ENCODE data around the gene NRP2. TPM values are rescaled to one million over a fixed set of nuclear protein-coding genes. Genes with fewer than 3 reads are reported as not detected.

Gene NRP2, protein sequence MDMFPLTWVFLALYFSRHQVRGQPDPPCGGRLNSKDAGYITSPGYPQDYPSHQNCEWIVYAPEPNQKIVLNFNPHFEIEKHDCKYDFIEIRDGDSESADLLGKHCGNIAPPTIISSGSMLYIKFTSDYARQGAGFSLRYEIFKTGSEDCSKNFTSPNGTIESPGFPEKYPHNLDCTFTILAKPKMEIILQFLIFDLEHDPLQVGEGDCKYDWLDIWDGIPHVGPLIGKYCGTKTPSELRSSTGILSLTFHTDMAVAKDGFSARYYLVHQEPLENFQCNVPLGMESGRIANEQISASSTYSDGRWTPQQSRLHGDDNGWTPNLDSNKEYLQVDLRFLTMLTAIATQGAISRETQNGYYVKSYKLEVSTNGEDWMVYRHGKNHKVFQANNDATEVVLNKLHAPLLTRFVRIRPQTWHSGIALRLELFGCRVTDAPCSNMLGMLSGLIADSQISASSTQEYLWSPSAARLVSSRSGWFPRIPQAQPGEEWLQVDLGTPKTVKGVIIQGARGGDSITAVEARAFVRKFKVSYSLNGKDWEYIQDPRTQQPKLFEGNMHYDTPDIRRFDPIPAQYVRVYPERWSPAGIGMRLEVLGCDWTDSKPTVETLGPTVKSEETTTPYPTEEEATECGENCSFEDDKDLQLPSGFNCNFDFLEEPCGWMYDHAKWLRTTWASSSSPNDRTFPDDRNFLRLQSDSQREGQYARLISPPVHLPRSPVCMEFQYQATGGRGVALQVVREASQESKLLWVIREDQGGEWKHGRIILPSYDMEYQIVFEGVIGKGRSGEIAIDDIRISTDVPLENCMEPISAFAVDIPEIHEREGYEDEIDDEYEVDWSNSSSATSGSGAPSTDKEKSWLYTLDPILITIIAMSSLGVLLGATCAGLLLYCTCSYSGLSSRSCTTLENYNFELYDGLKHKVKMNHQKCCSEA
- 10 to 100 TPM; 18.4 to 32.0 (median 23.9) TPM for total RNA-seq

- Histone ChIP-seq H3K36me3 (no peaks in the 10 kb centered on the region), H3K4me1 (no peaks in the 10 kb centered on the region), H3K4me3 (peak within 1 kb of the TSS; percentile 54 to 87 (median 63)), H3K27ac (peak within 1 kb of the TSS; percentile 82 to 88), H3K27me3 (peaks cover 0 to 26% of the 10 kb centered on the region in 2 donors), H3K9me3 (no peaks in the 10 kb centered on the region)
- intact Hi-C loops (cut with DNase I; ENCODE audit: low total_unique reads): no loop called here
- peak; percentile 60 for TF ChIP-seq POLR2A (IDR thresholded peaks at IDR 0.05)
- TF ChIP-seq CTCF (IDR thresholded peaks at IDR 0.05): no peak
- peak; percentile 28 to 60 (median 57) for TF ChIP-seq POLR2AphosphoS5 (IDR thresholded peaks at IDR 0.05)
- DNase-seq (ENCODE audit: low spot score in 2 of 2): peak in 1 of 2 donors; percentile 79
These were observed at the start of gene NRP2 for GRCh38 chr2:205682239-205682970. TSS of gene NRP2 (plus strand) at chr2:205682501. CDS start at chr2:205683291, 790 bp downstream.

DNA sequence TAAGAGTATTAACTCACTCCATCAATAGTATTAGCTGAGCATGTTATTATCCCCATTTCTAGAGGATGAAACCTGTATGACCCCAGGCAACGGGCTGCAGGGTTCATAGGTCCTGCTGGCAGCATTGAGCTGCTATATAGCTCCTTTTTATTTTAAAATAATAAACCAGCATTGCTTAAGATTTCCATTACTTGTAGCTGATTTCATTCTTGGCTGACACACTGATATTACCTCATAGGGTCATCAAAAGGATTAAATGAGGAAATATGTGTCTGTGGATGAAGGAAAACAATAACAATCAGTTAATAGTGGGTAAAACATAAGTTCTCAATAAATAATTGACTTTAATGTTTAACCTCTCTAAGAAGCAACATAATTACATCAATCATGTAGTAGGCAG, 48.3 kb upstream of the NRP2 start:
- no peak overlapping the region for H3K4me3 ChIP-seq
- TF ChIP-seq POLR2AphosphoS5 (IDR thresholded peaks at IDR 0.05): no peak
- no peak for TF ChIP-seq POLR2A (IDR thresholded peaks at IDR 0.05)
- no peak for TF ChIP-seq CTCF (IDR thresholded peaks at IDR 0.05)
- intact Hi-C loops (cut with DNase I; ENCODE audit: low total_unique reads): no loop called here
- no peaks in the 10 kb centered on the region for H3K9me3 ChIP-seq
- DNase-seq (ENCODE audit: low spot score in 2 of 2): no peak
- no peak overlapping the region for H3K27ac ChIP-seq
- no peaks in the 10 kb centered on the region for H3K27me3 ChIP-seq
- H3K4me1 ChIP-seq: no peaks in the 10 kb centered on the region
- no peaks in the 10 kb centered on the region for H3K36me3 ChIP-seq

DNA sequence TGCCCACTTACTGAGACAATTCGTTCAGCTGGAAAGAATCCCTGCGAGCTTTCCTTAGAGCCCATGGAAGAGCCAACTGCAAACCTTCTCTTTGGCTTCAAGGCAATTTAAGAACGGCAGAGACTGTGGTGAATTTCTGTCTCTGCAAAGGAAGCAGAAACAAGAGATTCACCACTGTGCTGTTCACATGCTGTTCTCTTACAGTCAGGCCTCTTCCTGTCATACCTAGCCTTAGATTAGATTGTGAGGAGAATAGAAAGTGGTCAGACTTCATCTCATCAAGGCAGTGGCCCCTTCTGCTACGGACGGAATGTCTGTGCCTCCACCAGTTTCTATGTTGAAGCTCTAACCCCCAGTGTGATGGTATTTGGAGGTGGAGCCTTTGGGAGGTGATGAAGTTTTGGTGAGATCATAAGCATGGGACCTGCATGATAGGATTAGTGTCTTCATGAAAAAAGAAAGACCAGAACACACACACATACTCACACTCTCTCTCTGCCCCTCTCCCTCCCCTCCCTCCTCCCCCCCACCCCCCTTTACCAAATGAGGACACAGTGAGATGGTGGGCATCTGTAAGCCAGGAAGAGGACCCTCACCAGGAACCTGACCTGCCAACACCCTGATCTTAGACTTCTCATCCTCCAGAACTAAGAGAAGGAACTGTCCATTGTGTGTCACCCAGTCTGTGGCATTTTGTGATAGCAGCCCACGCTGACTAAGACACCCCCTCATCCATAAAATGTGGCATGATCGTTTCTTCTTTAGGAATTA, 45.6 kb upstream of the NRP2 start:
- Histone ChIP-seq H3K9me3 (peaks cover 0 to 7% of the 10 kb centered on the region in 2 donors), H3K4me1 (no peaks in the 10 kb centered on the region), H3K27me3 (no peaks in the 10 kb centered on the region), H3K4me3 (no peak overlapping the region), H3K36me3 (no peaks in the 10 kb centered on the region), H3K27ac (no peak overlapping the region)
- TF ChIP-seq CTCF (IDR thresholded peaks at IDR 0.05): no peak
- no peak for TF ChIP-seq POLR2A (IDR thresholded peaks at IDR 0.05)
- no peak for TF ChIP-seq POLR2AphosphoS5 (IDR thresholded peaks at IDR 0.05)
- no peak for DNase-seq (ENCODE audit: low spot score in 2 of 2)
- intact Hi-C loops (cut with DNase I; ENCODE audit: low total_unique reads): no loop called here

DNA sequence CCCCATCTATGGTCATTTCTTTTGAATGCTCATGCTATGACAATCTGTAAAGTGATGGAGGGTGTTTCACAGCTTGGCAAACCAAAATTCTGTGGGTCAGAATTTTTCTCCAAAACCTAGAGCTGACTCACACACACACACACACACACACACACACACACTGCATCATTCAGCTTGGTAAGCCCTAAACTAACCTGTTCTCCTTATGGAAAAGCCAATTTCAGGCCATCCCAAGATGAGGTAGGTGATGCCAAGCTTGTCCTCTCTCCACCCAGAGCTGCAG, 45.0 kb upstream of the NRP2 start:
- intact Hi-C loops (cut with DNase I; ENCODE audit: low total_unique reads): no loop called here
- H3K27ac ChIP-seq: no peak overlapping the region
- no peaks in the 10 kb centered on the region for H3K36me3 ChIP-seq
- no peak overlapping the region for H3K4me3 ChIP-seq
- TF ChIP-seq CTCF (IDR thresholded peaks at IDR 0.05) (no peak), POLR2A (IDR thresholded peaks at IDR 0.05) (no peak), POLR2AphosphoS5 (IDR thresholded peaks at IDR 0.05) (no peak)
- H3K9me3 ChIP-seq: peaks cover 0 to 7% of the 10 kb centered on the region in 2 donors
- no peaks in the 10 kb centered on the region for H3K27me3 ChIP-seq
- H3K4me1 ChIP-seq: no peaks in the 10 kb centered on the region
- DNase-seq (ENCODE audit: low spot score in 2 of 2): no peak
